ENCODE measurements around the gene GRIK4. TPM values are rescaled to one million over a fixed set of nuclear protein-coding genes. Genes with fewer than 3 reads are reported as not detected.

The GRIK4 gene
- total and polyA plus RNA-seq, 2 experiments from 2014 or later: not detected

DNA sequence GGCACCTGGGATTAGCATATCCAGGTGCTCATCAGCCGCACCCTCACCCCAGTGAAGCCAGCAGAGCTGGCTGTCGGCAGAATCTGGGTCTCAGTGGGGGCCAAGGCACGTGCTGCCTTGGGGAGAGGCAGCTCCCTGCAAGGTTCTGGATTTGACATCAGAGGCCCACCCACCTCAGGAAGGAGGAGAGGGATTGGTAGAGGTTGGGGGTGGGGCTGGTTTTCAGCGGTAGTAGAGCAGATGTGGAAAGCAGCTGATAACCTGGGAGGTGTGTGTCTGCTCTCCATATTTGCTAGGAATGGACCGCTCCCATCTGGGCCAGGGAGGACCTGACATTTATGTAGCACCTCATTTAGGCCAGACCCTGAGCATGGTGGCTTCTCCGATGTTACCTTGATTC, 147.5 kb downstream of the GRIK4 start:
- no peak for DNase-seq
- Histone ChIP-seq H3K4me1 (ENCODE audit: insufficient read depth) (no peaks in the 10 kb centered on the region), H3K4me3 (no peak overlapping the region), H3K36me3 (ENCODE audit: low read depth) (no peaks in the 10 kb centered on the region), H3K79me2 (ENCODE audit: insufficient read depth) (no peaks in the 10 kb centered on the region), H3K9me2 (ENCODE audit: insufficient read depth) (no peaks in the 10 kb centered on the region), H2AFZ (no peak overlapping the region), H3K9ac (no peak overlapping the region), H3K27ac (no peak overlapping the region), H3K4me2 (ENCODE audit: unreplicated experiment) (no peak overlapping the region), H3K9me3 (ENCODE audit: low read depth) (no peaks in the 10 kb centered on the region), H3F3A (ENCODE audit: insufficient read depth) (no peaks in the 10 kb centered on the region), H4K20me1 (ENCODE audit: insufficient read depth) (no peaks in the 10 kb centered on the region), H3K27me3 (replicated peaks; ENCODE audit: insufficient read depth) (peaks cover 32% of the 10 kb centered on the region)
- in situ Hi-C loops (cut with MboI): no loop called here
- 59 to 64% methylated on average over 6 of the region's 6 CpGs for WGBS, 2 experiments (ENCODE audit: low coverage in 1 of 2, low lambda C conversion rate in 2 of 2, missing lambda C conversion rate in 2 of 2)
- TF ChIP-seq EZH2 (IDR thresholded peaks at IDR 0.05; ENCODE audit: insufficient read depth, poor library complexity, severe bottlenecking): no peak
- no peak for TF ChIP-seq EZH2phosphoT487 (IDR thresholded peaks at IDR 0.05; ENCODE audit: insufficient read depth, low read depth)

DNA sequence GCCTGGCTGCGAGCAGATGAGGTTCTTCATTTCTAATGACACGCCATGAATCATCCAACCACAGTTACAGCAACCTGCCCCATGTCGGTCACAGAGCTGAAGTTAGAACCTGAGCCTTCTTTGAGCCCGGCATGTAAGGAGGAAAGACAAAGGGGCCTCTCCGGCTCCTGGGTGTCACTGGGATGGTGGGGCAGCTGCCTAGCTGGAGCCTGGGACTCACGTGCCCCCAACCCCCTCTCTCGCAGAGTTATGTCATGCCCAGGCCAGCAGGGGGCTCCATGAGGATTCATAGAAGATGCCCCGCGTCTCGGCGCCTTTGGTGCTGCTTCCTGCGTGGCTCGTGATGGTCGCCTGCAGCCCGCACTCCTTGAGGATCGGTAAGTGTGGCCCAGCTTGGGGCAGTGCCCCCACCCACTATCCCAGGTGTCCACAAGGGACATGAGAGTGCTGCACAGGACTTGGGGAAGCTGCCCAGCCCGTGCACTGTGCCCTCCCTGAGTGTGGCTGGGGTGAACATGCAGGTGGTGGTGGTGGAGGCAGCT, 148.5 kb downstream of the GRIK4 start:
- peaks cover 39% of the 10 kb centered on the region for H3K27me3 ChIP-seq (replicated peaks; ENCODE audit: insufficient read depth)
- peak; percentile 62 for DNase-seq
- H3K36me3 ChIP-seq (ENCODE audit: low read depth): no peaks in the 10 kb centered on the region
- no peak overlapping the region for H3K27ac ChIP-seq
- H3K4me1 ChIP-seq (ENCODE audit: insufficient read depth): no peaks in the 10 kb centered on the region
- no peaks in the 10 kb centered on the region for H3F3A ChIP-seq (ENCODE audit: insufficient read depth)
- no peaks in the 10 kb centered on the region for H3K79me2 ChIP-seq (ENCODE audit: insufficient read depth)
- H4K20me1 ChIP-seq (ENCODE audit: insufficient read depth): no peaks in the 10 kb centered on the region
- no peaks in the 10 kb centered on the region for H3K9me3 ChIP-seq (ENCODE audit: low read depth)
- no peak overlapping the region for H3K4me2 ChIP-seq (ENCODE audit: unreplicated experiment)
- H2AFZ ChIP-seq: no peak overlapping the region
- TF ChIP-seq EZH2phosphoT487 (IDR thresholded peaks at IDR 0.05; ENCODE audit: insufficient read depth, low read depth): no peak
- TF ChIP-seq EZH2 (IDR thresholded peaks at IDR 0.05; ENCODE audit: insufficient read depth, poor library complexity, severe bottlenecking): no peak
- H3K9ac ChIP-seq: no peak overlapping the region
- no peak overlapping the region for H3K4me3 ChIP-seq
- no peaks in the 10 kb centered on the region for H3K9me2 ChIP-seq (ENCODE audit: insufficient read depth)
- 33 to 41% methylated on average over 17 of the region's 17 CpGs for WGBS, 2 experiments (ENCODE audit: low coverage in 1 of 2, low lambda C conversion rate in 2 of 2, missing lambda C conversion rate in 2 of 2)
- in situ Hi-C loops (cut with MboI): no loop called here

DNA sequence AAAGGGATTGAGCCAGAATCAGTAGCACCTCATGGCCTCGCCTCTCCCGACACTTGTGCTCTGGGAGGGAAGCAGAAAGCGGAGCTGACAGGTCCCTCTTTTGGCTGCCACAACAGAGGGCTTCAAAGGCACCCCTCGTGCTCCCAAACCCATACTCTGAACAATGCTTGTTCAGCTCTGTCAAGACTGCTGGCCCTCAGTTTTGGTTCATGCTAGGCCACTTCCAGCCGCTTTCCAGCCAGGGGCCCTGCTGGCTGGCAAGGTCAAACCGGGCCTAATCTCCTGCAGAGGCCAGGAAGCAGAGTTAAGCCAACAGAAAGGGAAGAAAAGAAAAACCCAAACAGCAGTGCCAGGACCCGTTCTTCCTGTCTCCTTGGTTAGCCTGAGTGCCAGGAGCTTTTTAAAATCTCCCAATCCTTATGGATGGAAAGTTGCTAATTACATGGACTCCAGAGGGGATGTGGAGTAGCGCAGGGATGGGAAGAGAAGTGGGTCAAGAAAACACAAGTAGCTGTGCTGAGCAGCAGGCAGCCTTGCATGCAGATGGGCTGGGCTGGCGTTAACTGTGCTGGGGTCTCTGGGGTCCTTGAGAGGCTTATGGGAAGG, 150.6 kb downstream of the GRIK4 start:
- H3K79me2 ChIP-seq (ENCODE audit: insufficient read depth): no peaks in the 10 kb centered on the region
- H3K36me3 ChIP-seq (ENCODE audit: low read depth): no peaks in the 10 kb centered on the region
- in situ Hi-C loops (cut with MboI): no loop called here
- no peak overlapping the region for H3K4me3 ChIP-seq
- no peaks in the 10 kb centered on the region for H3K4me1 ChIP-seq (ENCODE audit: insufficient read depth)
- WGBS, 2 experiments (ENCODE audit: low coverage in 1 of 2, low lambda C conversion rate in 2 of 2, missing lambda C conversion rate in 2 of 2): 61% methylated on average over 9 of the region's 9 CpGs
- TF ChIP-seq EZH2 (IDR thresholded peaks at IDR 0.05; ENCODE audit: insufficient read depth, poor library complexity, severe bottlenecking): no peak
- TF ChIP-seq EZH2phosphoT487 (IDR thresholded peaks at IDR 0.05; ENCODE audit: insufficient read depth, low read depth): no peak
- H3F3A ChIP-seq (ENCODE audit: insufficient read depth): no peaks in the 10 kb centered on the region
- DNase-seq: no peak
- no peak overlapping the region for H2AFZ ChIP-seq
- H3K9ac ChIP-seq: no peak overlapping the region
- H3K27ac ChIP-seq: no peak overlapping the region
- H3K27me3 ChIP-seq (replicated peaks; ENCODE audit: insufficient read depth): peaks cover 49% of the 10 kb centered on the region
- no peaks in the 10 kb centered on the region for H3K9me2 ChIP-seq (ENCODE audit: insufficient read depth)
- H3K9me3 ChIP-seq (ENCODE audit: low read depth): no peaks in the 10 kb centered on the region
- no peaks in the 10 kb centered on the region for H4K20me1 ChIP-seq (ENCODE audit: insufficient read depth)
- H3K4me2 ChIP-seq (ENCODE audit: unreplicated experiment): no peak overlapping the region

DNA sequence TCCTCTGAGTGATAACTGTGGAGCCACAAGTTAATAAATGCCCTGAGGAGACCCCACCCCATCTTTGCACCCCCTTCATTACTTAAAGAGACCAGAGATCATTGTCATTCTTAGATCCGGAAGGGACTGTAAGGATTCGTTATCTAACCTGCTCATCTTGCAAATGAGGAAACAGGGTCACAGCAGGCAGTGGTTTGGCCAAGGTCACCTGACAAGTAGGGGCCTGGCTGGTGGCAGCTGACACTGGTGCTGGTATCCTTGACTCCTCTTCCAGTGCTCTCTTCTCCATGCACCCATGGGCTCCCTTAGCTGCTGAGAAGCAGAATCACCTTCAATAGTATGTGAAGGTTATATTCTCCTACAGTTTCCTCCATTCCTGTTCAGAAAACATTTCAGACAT, 151.6 kb downstream of the GRIK4 start:
- Histone ChIP-seq H3K4me2 (ENCODE audit: unreplicated experiment) (no peak overlapping the region), H3K27ac (no peak overlapping the region), H2AFZ (no peak overlapping the region), H3F3A (ENCODE audit: insufficient read depth) (no peaks in the 10 kb centered on the region), H4K20me1 (ENCODE audit: insufficient read depth) (no peaks in the 10 kb centered on the region), H3K27me3 (replicated peaks; ENCODE audit: insufficient read depth) (peaks cover 49% of the 10 kb centered on the region), H3K9ac (no peak overlapping the region), H3K36me3 (ENCODE audit: low read depth) (no peaks in the 10 kb centered on the region), H3K4me3 (no peak overlapping the region), H3K4me1 (ENCODE audit: insufficient read depth) (no peaks in the 10 kb centered on the region), H3K9me3 (ENCODE audit: low read depth) (no peaks in the 10 kb centered on the region), H3K79me2 (ENCODE audit: insufficient read depth) (no peaks in the 10 kb centered on the region), H3K9me2 (ENCODE audit: insufficient read depth) (no peaks in the 10 kb centered on the region)
- WGBS, 2 experiments (ENCODE audit: low coverage in 1 of 2, low lambda C conversion rate in 2 of 2, missing lambda C conversion rate in 2 of 2): 79 to 89% methylated on average over 2 of the region's 2 CpGs
- TF ChIP-seq EZH2phosphoT487 (IDR thresholded peaks at IDR 0.05; ENCODE audit: insufficient read depth, low read depth) (no peak), EZH2 (IDR thresholded peaks at IDR 0.05; ENCODE audit: insufficient read depth, poor library complexity, severe bottlenecking) (no peak)
- in situ Hi-C loops (cut with MboI): no loop called here
- no peak for DNase-seq
